Cardiac fibroblast (primary cell): ENCODE measurements around the gene BRD7.

Source experiments
- DNase-seq, 2 donors: peaks; one replicate each; pipeline versions ENCODE4 v3.0.0 to v3.0.0-alpha.2; 2010; ENCODE audit warnings: low read depth in 2 of 2
- H3K4me3 ChIP-seq, 2 donors: replicated peaks in 1 of 2; 1 replicate in 1 of 2; 2 replicates in 1 of 2; pipeline ENCODE4 v1.5.1; 2011; ENCODE audit warnings: low read depth in 2 of 2, low read length in 2 of 2, mild to moderate bottlenecking in 2 of 2, moderate library complexity in 1 of 2
- TF ChIP-seq, protein P1 (sequence below): IDR thresholded peaks from one replicate; pipeline ENCODE4 v1.5.1; 2011; ENCODE audit warnings: low read depth, mild to moderate bottlenecking, low read length, inconsistent platforms

The BRD7 gene

DNA sequence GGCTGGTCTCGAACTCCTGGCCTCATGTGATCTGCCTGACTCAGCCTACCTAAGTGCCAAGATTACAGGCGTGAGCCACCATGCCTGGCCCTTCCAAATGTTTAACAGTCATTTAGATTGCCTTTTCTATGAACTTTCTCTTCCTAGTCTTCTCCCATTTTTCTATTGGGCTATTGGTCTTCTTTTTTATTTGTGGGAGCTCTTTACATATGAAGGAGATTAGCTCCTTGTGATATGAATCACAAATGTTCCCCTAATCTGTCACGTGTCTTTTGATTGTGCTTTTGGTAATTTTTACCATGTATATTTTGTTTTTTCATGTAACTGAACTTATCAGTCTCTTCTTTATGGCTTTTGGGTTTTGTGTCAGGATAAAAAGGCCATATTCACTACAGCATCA, 90.5 kb downstream of the BRD7 start:
- TF ChIP-seq, protein P1, sequence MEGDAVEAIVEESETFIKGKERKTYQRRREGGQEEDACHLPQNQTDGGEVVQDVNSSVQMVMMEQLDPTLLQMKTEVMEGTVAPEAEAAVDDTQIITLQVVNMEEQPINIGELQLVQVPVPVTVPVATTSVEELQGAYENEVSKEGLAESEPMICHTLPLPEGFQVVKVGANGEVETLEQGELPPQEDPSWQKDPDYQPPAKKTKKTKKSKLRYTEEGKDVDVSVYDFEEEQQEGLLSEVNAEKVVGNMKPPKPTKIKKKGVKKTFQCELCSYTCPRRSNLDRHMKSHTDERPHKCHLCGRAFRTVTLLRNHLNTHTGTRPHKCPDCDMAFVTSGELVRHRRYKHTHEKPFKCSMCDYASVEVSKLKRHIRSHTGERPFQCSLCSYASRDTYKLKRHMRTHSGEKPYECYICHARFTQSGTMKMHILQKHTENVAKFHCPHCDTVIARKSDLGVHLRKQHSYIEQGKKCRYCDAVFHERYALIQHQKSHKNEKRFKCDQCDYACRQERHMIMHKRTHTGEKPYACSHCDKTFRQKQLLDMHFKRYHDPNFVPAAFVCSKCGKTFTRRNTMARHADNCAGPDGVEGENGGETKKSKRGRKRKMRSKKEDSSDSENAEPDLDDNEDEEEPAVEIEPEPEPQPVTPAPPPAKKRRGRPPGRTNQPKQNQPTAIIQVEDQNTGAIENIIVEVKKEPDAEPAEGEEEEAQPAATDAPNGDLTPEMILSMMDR: no peak
- no peak overlapping the region for H3K4me3 ChIP-seq

GRCh38 chr16:50276801-50277555, 91.8 kb downstream of the BRD7 start:
- TF ChIP-seq, protein P1: no peak
- DNase-seq: peak in 1 of 2 donors; percentile 29
- no peak overlapping the region for H3K4me3 ChIP-seq

More for the DNA sequence above, 90.5 kb downstream of the BRD7 start:
- no peak for DNase-seq

DNA sequence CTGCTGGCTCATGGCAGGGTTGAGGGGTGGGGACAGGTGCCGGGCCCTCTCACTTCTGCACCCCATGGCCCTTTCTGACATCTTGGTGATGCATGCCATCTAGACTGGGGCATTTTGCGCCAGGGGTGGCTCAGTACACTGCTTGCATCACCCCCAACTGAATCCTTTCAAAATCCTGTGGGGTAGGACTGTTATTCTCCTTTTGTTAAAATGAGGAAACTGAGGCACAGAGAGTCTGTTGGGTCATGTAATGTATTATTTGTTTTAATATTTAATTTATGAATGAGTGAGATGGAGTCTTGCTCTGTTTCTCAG, 92.5 kb downstream of the BRD7 start:
- DNase-seq: no peak
- TF ChIP-seq, protein P1: no peak
- H3K4me3 ChIP-seq: no peak overlapping the region

- TF ChIP-seq, protein P1: no peak
- DNase-seq: no peak
- no peak overlapping the region for H3K4me3 ChIP-seq
Measured at GRCh38 chr16:50275428-50276325, 93.1 kb downstream of the BRD7 start.

DNA sequence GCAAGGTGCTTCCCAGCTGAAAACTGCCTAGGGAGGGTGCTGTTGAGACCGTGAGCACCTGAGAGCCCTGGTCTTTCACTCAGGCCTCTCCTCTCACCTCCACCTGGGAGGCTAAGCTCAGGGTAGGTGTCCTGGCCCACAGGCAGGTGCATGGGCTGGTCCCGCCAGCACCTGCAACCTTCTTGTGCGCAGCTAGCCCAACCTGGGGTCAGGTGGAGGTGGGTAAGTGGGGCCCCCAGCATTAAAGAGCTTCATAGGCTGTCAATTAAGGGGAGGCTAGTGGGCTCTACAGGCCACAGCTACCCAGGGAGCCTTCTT, 93.7 kb downstream of the BRD7 start:
- no peak overlapping the region for H3K4me3 ChIP-seq
- TF ChIP-seq, protein P1: no peak
- DNase-seq: no peak

DNA sequence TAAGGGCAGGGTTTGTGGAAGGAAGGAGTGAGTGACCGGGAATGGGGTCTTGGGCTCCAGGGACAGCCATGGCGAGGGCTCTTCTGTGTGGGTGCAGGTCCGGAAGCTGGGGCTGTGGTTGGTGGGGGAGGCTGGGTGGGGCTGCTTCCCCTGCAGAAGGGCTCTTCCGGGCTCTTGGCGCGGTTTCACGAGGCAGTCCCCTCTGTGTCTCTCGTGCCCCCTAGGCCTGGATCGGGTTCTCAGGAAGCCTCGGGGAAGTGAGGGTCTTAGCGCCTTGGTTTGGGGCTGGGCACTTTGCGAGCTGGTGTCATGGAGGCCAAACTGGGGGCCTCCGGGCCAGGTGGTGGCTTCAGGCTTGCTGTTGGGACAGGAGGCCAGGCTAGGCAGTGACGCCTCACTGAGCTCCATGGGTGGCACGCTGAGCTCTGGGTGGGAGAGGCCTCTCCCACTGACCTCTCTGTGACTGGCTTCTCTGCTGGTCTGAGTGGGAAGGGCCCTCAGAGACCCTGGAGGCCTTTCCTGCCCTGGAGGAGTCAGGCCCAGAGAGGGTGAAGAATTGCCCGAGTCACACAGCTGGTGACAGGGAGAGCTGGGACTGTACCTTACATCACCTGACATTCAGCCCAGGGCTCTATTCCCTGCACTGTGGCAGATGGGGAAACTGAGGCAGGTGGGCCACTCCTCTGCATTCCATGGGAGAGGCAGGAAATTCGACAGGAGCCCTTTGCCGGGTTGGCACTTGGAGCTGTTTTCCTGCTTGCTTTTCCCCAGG, 94.3 kb downstream of the BRD7 start:
- no peak overlapping the region for H3K4me3 ChIP-seq
- TF ChIP-seq, protein P1: no peak
- no peak for DNase-seq
